ENCODE data around the gene ANKRD2. TPM values are rescaled to one million over a fixed set of nuclear protein-coding genes. Genes with fewer than 3 reads are reported as not detected.

Gene ANKRD2
- total RNA-seq, 2 experiments from 2014 or later = not detected

DNA sequence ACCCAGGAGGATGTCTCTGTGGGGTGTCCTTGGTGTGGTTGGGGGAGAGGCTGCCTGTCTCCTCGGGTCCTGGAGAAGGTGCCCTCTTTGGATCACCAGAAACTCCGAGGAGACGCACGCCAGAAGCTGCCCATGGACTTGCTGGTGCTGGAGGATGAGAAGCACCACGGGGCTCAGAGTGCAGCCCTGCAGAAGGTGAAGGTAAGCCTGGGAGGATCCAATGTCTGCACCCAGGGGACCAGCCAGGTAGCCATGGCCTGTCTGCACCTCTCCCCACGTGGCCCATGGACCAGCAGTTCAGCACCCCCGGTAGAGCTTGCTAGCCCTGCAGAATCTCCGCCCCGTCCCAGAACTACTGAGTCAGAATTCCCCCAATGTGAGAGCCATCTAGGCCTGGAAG lies 5.1 kb downstream of the ANKRD2 start:
- TF ChIP-seq, protein P1, sequence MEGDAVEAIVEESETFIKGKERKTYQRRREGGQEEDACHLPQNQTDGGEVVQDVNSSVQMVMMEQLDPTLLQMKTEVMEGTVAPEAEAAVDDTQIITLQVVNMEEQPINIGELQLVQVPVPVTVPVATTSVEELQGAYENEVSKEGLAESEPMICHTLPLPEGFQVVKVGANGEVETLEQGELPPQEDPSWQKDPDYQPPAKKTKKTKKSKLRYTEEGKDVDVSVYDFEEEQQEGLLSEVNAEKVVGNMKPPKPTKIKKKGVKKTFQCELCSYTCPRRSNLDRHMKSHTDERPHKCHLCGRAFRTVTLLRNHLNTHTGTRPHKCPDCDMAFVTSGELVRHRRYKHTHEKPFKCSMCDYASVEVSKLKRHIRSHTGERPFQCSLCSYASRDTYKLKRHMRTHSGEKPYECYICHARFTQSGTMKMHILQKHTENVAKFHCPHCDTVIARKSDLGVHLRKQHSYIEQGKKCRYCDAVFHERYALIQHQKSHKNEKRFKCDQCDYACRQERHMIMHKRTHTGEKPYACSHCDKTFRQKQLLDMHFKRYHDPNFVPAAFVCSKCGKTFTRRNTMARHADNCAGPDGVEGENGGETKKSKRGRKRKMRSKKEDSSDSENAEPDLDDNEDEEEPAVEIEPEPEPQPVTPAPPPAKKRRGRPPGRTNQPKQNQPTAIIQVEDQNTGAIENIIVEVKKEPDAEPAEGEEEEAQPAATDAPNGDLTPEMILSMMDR (IDR thresholded peaks at IDR 0.05) = no peak
- intact Hi-C loops (cut with DNase I, micrococcal nuclease) = no loop called here
- H3K4me1 ChIP-seq (ENCODE audit: insufficient read depth, low read length) = no peaks in the 10 kb centered on the region
- peaks cover 2 to 5% of the 10 kb centered on the region in 2 experiments for H3K27me3 ChIP-seq (ENCODE audit: control insufficient read depth in 1 of 2, insufficient read depth in 2 of 2, low read length in 2 of 2)
- CTCF ChIA-PET = no interaction called here
- Mint-ChIP-seq H3K4me3 (no peak overlapping the region), H3K27me3 (no peaks in the 10 kb centered on the region), H3K27ac (no peak overlapping the region), H3K4me1 (ENCODE audit: low read depth) (no peaks in the 10 kb centered on the region), H3K36me3 (ENCODE audit: low read depth) (no peaks in the 10 kb centered on the region), H3K9me3 (no peaks in the 10 kb centered on the region)
- H3K36me3 ChIP-seq (ENCODE audit: insufficient read depth, low read length) = no peaks in the 10 kb centered on the region
- DNase-seq = no peak
- no peak overlapping the region for H3K27ac ChIP-seq (ENCODE audit: low read depth in 1 of 2, low read length in 2 of 2)
- POLR2A ChIA-PET = interaction anchor here (0.5 kb wide), 1 partner anchor 319 kb away, joined by 3 read pairs; no protein-coding TSS in a partner anchor
- no peak for ATAC-seq (ENCODE audit: poor library complexity)
- no peaks in the 10 kb centered on the region for H3K9me3 ChIP-seq (ENCODE audit: control insufficient read depth in 1 of 2, insufficient read depth in 1 of 2, low read length in 2 of 2)
- H3K4me3 ChIP-seq (ENCODE audit: low read length) = no peak overlapping the region

DNA sequence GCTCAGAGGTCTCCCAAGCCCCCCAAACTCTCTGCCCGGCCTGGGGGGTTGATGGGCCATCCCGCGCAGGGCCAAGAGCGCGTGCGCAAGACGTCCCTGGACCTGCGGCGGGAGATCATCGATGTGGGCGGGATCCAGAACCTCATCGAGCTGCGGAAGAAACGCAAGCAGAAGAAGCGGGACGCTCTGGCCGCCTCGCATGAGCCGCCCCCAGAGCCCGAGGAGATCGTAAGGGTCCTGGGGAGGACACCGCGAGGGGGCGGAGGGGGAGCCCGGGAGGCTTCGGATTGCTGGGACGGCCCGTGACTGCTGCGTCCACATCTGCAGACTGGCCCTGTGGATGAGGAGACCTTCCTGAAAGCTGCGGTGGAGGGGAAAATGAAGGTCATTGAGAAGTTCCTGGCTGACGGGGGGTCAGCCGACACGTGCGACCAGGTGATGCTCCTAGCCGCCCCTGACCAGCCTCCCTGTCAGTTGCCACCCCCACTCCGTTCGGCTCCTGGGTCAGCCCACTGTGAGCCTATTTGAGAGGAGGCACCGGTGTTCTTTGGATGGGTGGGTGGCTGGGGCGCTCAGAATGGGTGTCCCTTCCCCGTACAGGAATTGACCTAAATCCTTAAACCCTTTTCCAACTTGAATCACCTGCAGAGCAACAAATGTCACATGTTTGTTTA lies 5.7 kb downstream of the ANKRD2 start:
- no peaks in the 10 kb centered on the region for H3K4me1 ChIP-seq (ENCODE audit: insufficient read depth, low read length)
- no peak overlapping the region for H3K4me3 ChIP-seq (ENCODE audit: low read length)
- Mint-ChIP-seq H3K4me1 (ENCODE audit: low read depth) (no peaks in the 10 kb centered on the region), H3K27ac (no peak overlapping the region), H3K36me3 (ENCODE audit: low read depth) (no peaks in the 10 kb centered on the region), H3K9me3 (no peaks in the 10 kb centered on the region), H3K27me3 (no peaks in the 10 kb centered on the region), H3K4me3 (no peak overlapping the region)
- peaks cover 2 to 5% of the 10 kb centered on the region in 2 experiments for H3K27me3 ChIP-seq (ENCODE audit: control insufficient read depth in 1 of 2, insufficient read depth in 2 of 2, low read length in 2 of 2)
- CTCF ChIA-PET = no interaction called here
- intact Hi-C loops (cut with DNase I, micrococcal nuclease) = no loop called here
- no peaks in the 10 kb centered on the region for H3K9me3 ChIP-seq (ENCODE audit: control insufficient read depth in 1 of 2, insufficient read depth in 1 of 2, low read length in 2 of 2)
- DNase-seq = no peak
- POLR2A ChIA-PET = interaction anchor here (0.5 kb wide), 1 partner anchor 319 kb away, joined by 3 read pairs; no protein-coding TSS in a partner anchor
- H3K36me3 ChIP-seq (ENCODE audit: insufficient read depth, low read length) = no peaks in the 10 kb centered on the region
- H3K27ac ChIP-seq (ENCODE audit: low read depth in 1 of 2, low read length in 2 of 2) = no peak overlapping the region
- ATAC-seq (ENCODE audit: poor library complexity) = no peak
- TF ChIP-seq, protein P1 (IDR thresholded peaks at IDR 0.05) = no peak

DNA sequence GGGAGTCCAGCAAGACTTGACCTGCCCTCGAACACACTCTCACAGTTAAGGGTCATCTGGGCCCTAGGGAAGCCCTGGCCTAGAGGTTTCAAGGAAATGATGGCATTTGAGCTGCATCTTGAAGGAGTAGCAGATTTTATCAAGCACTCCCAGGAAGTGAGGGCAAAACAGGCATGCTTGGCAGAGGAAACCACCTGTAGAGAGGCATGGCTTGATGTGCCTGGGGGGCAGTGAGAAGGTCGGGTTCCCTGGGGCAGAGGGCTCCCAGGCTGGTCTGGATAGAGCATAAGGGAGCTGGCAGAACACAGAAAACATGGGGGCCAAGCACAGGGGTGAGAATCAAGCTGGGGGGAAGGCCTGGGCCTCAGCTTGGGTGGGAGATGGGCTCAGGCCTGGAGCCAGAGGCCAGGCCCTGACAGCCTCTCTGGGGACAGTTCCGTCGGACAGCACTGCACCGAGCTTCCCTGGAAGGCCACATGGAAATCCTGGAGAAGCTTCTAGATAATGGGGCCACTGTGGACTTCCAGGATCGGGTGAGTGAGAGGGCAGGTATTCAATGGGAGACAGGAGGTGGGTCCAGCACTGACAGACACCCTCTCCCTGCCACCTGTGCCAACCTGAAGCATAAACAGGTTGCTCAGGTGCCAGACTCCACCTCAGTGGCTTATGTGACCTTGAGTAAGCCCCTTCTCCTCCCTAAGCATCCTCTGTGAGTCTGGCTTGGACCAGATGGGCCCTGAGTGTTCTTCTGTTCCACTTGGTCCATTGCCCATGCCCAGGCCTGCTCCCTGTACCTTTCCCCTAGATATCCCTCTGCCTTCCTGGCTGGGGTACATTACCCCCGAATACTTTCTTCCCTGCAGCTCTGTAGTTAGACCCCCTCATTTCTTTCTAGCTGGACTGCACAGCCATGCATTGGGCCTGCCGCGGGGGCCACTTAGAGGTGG lies 8.1 kb downstream of the ANKRD2 start:
- DNase-seq = no peak
- intact Hi-C loops (cut with DNase I, micrococcal nuclease) = no loop called here
- POLR2A ChIA-PET = no interaction called here

More for the DNA sequence above, 8.1 kb downstream of the ANKRD2 start:
- Histone ChIP-seq H3K4me3 (ENCODE audit: low read length) (no peak overlapping the region), H3K27me3 (ENCODE audit: control insufficient read depth in 1 of 2, insufficient read depth in 2 of 2, low read length in 2 of 2) (peaks cover 2 to 5% of the 10 kb centered on the region in 2 experiments), H3K36me3 (ENCODE audit: insufficient read depth, low read length) (no peaks in the 10 kb centered on the region), H3K4me1 (ENCODE audit: insufficient read depth, low read length) (no peaks in the 10 kb centered on the region), H3K27ac (ENCODE audit: low read depth in 1 of 2, low read length in 2 of 2) (no peak overlapping the region), H3K9me3 (ENCODE audit: control insufficient read depth in 1 of 2, insufficient read depth in 1 of 2, low read length in 2 of 2) (no peaks in the 10 kb centered on the region)
- TF ChIP-seq, protein P1 (IDR thresholded peaks at IDR 0.05) = no peak
- Mint-ChIP-seq H3K9me3 (no peaks in the 10 kb centered on the region), H3K27ac (no peak overlapping the region), H3K36me3 (ENCODE audit: low read depth) (no peaks in the 10 kb centered on the region), H3K4me3 (no peak overlapping the region), H3K4me1 (ENCODE audit: low read depth) (no peaks in the 10 kb centered on the region), H3K27me3 (no peaks in the 10 kb centered on the region)
- ATAC-seq (ENCODE audit: poor library complexity) = no peak
- CTCF ChIA-PET = no interaction called here

Measured in CD4-positive, alpha-beta T cell (primary cell).